PC-9 (cell line): ENCODE data around the gene P3H4.
"Not testable (repeated sequence)": the region's sequence is repeated elsewhere in the genome, so short reads cannot be mapped to it uniquely, and the experiment has no call there.

ENCODE experiments used
- EZH2 ChIP-seq: fragments of 200-600 bp; sonication (generic); IDR thresholded peaks from 2 replicates; pipeline ENCODE4 v1.8.0; 2017; ENCODE audit warnings: antibody characterized with exemption, low read depth
- TF ChIP-seq, protein P1 (sequence below): fragments of 200-600 bp; sonication (generic); conservative IDR thresholded peaks from 2 replicates; pipeline ENCODE4 v1.6.1; 2017; ENCODE audit warnings: mixed run types, antibody characterized with exemption, mild to moderate bottlenecking, moderate library complexity

DNA sequence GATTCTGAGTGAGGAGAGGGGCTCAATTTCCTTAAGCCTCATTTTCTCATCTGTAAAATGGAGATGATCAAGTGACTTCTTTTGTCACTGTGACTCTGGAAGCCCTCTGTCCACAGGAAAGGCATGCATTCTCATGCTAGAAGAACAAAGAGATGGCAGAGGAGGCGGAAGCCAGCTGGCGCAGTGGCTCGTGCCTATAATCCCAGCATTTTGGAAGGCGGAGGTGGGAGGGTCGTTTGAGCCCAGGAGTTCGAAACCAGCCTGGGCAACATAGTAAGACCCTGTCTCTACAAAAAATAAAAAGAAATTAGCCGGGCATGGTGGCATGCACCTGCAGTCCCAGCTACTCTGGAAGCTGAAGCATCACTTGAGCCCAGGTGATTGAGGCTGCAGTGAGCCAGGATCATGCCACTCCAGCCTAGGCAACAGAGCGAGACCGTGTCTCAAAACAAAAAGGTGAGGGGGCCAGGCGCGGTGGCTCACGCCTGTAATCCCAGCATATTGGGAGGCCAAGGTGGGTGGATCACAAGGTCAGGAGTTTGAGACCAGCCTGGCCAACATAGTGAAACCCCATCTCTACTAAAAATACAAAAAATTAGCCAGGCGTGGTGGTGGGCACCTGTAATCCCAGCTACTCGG lies 35.4 kb downstream of the P3H4 start:
- TF ChIP-seq, protein P1, sequence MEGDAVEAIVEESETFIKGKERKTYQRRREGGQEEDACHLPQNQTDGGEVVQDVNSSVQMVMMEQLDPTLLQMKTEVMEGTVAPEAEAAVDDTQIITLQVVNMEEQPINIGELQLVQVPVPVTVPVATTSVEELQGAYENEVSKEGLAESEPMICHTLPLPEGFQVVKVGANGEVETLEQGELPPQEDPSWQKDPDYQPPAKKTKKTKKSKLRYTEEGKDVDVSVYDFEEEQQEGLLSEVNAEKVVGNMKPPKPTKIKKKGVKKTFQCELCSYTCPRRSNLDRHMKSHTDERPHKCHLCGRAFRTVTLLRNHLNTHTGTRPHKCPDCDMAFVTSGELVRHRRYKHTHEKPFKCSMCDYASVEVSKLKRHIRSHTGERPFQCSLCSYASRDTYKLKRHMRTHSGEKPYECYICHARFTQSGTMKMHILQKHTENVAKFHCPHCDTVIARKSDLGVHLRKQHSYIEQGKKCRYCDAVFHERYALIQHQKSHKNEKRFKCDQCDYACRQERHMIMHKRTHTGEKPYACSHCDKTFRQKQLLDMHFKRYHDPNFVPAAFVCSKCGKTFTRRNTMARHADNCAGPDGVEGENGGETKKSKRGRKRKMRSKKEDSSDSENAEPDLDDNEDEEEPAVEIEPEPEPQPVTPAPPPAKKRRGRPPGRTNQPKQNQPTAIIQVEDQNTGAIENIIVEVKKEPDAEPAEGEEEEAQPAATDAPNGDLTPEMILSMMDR: not testable (repeated sequence)
- TF ChIP-seq EZH2: not testable (repeated sequence)
